AG04450 (cell line): ENCODE results near the gene PTPRZ1. TPM values are rescaled to one million over a fixed set of nuclear protein-coding genes. Genes with fewer than 3 reads are reported as not detected.

ENCODE experiments used
- CTCF ChIA-PET: fragments of 300-600, 350-600 bp; formaldehyde crosslinking; extraction: SDS; loops from one replicate; lab custom pipeline; 2022; ENCODE audit warnings: antibody characterized with exemption, inconsistent platforms; lab: Charles Lee
- POLR2A ChIA-PET: fragments of 350-600 bp; formaldehyde crosslinking; extraction: SDS; loops from one replicate; lab custom pipeline; 2021; ENCODE audit warnings: antibody characterized with exemption, inconsistent platforms; lab: Yijun Ruan, JAX
- DNase-seq: peaks from one replicate; pipeline ENCODE4 v3.0.0-alpha.2; 2011; ENCODE audit warnings: low read depth, low spot score
- H3K27ac ChIP-seq: one replicate; pipeline ENCODE4 v1.5.1; 2012; ENCODE audit warnings: low read depth, low read length, control low read depth
- H3K27me3 ChIP-seq: one replicate; pipeline ENCODE4 v1.6.0; 2012; ENCODE audit warnings: low read length; ENCODE audit not compliant: control insufficient read depth, insufficient read depth
- H3K4me3 ChIP-seq: 2 replicates; pipeline ENCODE4 v1.5.1; 2011; ENCODE audit warnings: mild to moderate bottlenecking, low read depth, low read length, control low read depth
- H3K9me3 ChIP-seq: 2 replicates; pipeline ENCODE4 v1.5.1; 2012; ENCODE audit warnings: low read length; ENCODE audit not compliant: control insufficient read depth, insufficient read depth
- CTCF ChIP-seq: IDR thresholded peaks from 2 replicates; pipeline ENCODE4 v1.5.1; 2011; ENCODE audit warnings: low read depth, low read length, control low read depth, inconsistent platforms
- polyA plus RNA-seq: library from polyadenylated mRNA; depleted of rRNA; stranded (reverse); fragments of >200 nt; gene quantifications from 2 replicates; pipeline ENCODE4 v1.2.3, GENCODE V29; 2011

PTPRZ1 gene
- polyA plus RNA-seq, 1 experiment, result not detected

- POLR2A ChIA-PET, result no interaction called here
- H3K27ac ChIP-seq, result no peak overlapping the region
- CTCF ChIA-PET, result interaction anchor here (1.6 kb wide), 1 partner anchor 26 kb away, joined by 5 read pairs; no protein-coding TSS in a partner anchor
- no peaks in the 10 kb centered on the region for H3K27me3 ChIP-seq
- no peak for DNase-seq
- no peak overlapping the region for H3K4me3 ChIP-seq
- no peaks in the 10 kb centered on the region for H3K9me3 ChIP-seq
- no peak for TF ChIP-seq CTCF
Measured at GRCh38 chr7:122067077-122067476, 194.1 kb downstream of the PTPRZ1 start.

GRCh38 chr7:122068046-122068445 is 195.1 kb downstream of the PTPRZ1 start:
- CTCF ChIA-PET, result interaction anchor here (1.6 kb wide), 1 partner anchor 25 kb away, joined by 5 read pairs; no protein-coding TSS in a partner anchor
- Histone ChIP-seq H3K27me3 (no peaks in the 10 kb centered on the region), H3K27ac (no peak overlapping the region), H3K9me3 (no peaks in the 10 kb centered on the region), H3K4me3 (no peak overlapping the region)
- POLR2A ChIA-PET, result no interaction called here
- no peak for TF ChIP-seq CTCF
- no peak for DNase-seq

GRCh38 chr7:122068999-122069398 is 196.0 kb downstream of the PTPRZ1 start:
- CTCF ChIA-PET, result no interaction called here
- no peak overlapping the region for H3K27ac ChIP-seq
- POLR2A ChIA-PET, result interaction anchor here (0.6 kb wide), 1 partner anchor 447 kb away, joined by 8 read pairs; no protein-coding TSS in a partner anchor
- H3K27me3 ChIP-seq, result no peaks in the 10 kb centered on the region
- no peaks in the 10 kb centered on the region for H3K9me3 ChIP-seq
- DNase-seq, result no peak
- TF ChIP-seq CTCF, result no peak
- H3K4me3 ChIP-seq, result no peak overlapping the region

DNA sequence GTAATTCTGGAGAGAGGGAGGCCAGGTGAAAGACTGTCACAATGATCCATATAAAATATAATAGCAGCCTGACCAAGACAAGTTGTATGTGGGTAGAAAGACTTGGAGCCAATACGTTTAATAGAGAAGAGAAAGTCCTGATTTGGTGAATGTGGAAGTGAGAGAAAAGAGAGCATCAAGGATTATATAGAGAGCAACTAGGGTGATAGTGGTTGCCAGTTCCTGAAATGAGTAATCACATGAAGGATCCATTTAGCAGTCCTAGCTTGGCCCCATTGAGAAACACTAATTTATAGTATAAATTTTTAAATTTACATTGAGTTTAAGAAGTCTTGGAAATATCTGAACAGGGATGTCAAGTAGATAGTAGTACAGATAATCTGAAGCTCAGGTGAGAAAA is 197.1 kb downstream of the PTPRZ1 start:
- ChIA-PET CTCF (no interaction called here), POLR2A (no interaction called here)
- no peak for TF ChIP-seq CTCF
- no peak overlapping the region for H3K4me3 ChIP-seq
- no peak for DNase-seq
- no peaks in the 10 kb centered on the region for H3K27me3 ChIP-seq
- H3K27ac ChIP-seq, result no peak overlapping the region
- H3K9me3 ChIP-seq, result no peaks in the 10 kb centered on the region

GRCh38 chr7:122070834-122071233 is 197.9 kb downstream of the PTPRZ1 start:
- no peak for DNase-seq
- no peak overlapping the region for H3K4me3 ChIP-seq
- ChIA-PET CTCF (no interaction called here), POLR2A (no interaction called here)
- TF ChIP-seq CTCF, result no peak
- no peaks in the 10 kb centered on the region for H3K27me3 ChIP-seq
- H3K27ac ChIP-seq, result no peak overlapping the region
- H3K9me3 ChIP-seq, result no peaks in the 10 kb centered on the region
